ENCODE measurements around the gene PPP1R26. TPM values are rescaled to one million over a fixed set of nuclear protein-coding genes. Genes with fewer than 3 reads are reported as not detected.

The PPP1R26 gene
- total and polyA plus RNA-seq, 2 of the 13 experiments (the other 11 are each of a cell fraction or from before 2014, with no cell fraction given): 8.6 to 11.6 TPM

DNA sequence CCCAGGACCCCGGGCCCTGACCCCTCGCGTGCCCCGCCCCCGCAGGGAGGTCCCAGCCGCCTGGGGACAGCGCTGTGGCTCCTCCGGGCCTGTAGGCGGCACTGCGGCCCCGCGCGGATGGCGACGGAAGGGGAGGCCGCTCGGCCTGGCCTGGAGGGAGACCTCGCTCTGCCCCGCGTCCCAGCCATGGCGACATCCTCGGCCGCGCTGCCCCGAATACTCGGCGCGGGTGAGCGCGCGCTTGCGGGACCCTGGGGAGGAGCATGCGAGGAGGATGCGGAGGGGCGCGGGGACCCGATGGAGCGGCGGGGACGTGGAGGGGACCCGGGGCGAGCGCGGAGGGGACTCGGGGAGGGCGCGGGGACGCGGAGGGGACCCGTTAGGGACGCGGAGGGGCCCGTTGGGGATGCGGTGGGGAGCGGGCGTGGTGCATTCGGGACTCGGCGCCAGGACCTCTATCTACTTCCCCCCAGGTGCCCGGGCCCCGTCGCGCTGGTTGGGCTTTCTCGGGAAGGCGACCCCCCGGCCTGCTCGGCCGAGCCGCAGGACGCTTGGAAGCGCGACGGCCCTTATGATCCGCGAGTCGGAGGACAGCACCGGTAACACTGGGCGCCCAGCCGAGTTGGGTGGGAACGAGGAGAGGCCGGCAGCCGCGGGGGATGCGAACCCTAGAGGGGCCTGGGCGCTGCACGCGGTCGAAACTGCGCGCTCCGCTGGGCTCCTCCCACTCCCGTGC is 21.1 kb downstream of the PPP1R26 start, which contains the start of gene MRPS2 (continued):
- TF ChIP-seq TBX2 (CRISPR knock-in tag; IDR thresholded peaks at IDR 0.05; ENCODE audit: borderline replicate concordance) (peak; percentile 43), JUN (CRISPR knock-in tag; IDR thresholded peaks at IDR 0.05) (no peak), ZMYM3 (CRISPR knock-in tag; IDR thresholded peaks at IDR 0.05) (no peak), ZNF354B (CRISPR knock-in tag; IDR thresholded peaks at IDR 0.05) (0 out of 2 replicates have a peak, but pooled peaks have one; percentile 41), CCAR2 (optimal IDR thresholded peaks at IDR 0.05; ENCODE audit: low read depth, low read length) (no peak), ZNF720 (CRISPR knock-in tag; IDR thresholded peaks at IDR 0.05) (no peak), CBX5 (CRISPR knock-in tag; IDR thresholded peaks at IDR 0.05; ENCODE audit: borderline replicate concordance) (peak; percentile 68; the same call in 1 of the 2 replicates), MTF2 (CRISPR knock-in tag; IDR thresholded peaks at IDR 0.05; ENCODE audit: borderline replicate concordance) (no peak; the same call in 1 of the 2 replicates), ZNF781 (CRISPR knock-in tag; IDR thresholded peaks at IDR 0.05; ENCODE audit: borderline replicate concordance, not compliant biosample characterization) (no peak), CEBPG (CRISPR knock-in tag; IDR thresholded peaks at IDR 0.05) (0 out of 2 replicates have a peak, but pooled peaks have one; percentile 13), ZNF766 (CRISPR knock-in tag; IDR thresholded peaks at IDR 0.05; ENCODE audit: borderline replicate concordance) (peak; percentile 52; the same call in 1 of the 2 replicates), ZNF761 (CRISPR knock-in tag; conservative IDR thresholded peaks at IDR 0.05) (peak; percentile 37; the same call in 1 of the 2 replicates), TEAD2 (CRISPR knock-in tag; IDR thresholded peaks at IDR 0.05) (no peak), BORCS8-MEF2B (CRISPR knock-in tag; IDR thresholded peaks at IDR 0.05) (peak; percentile 91), BRD4 (CRISPR knock-in tag; IDR thresholded peaks at IDR 0.05) (peak; percentile 69), CHD2 (IDR thresholded peaks at IDR 0.05; ENCODE audit: low read depth, low read length) (no peak)
- TF ChIP-seq, protein P1, sequence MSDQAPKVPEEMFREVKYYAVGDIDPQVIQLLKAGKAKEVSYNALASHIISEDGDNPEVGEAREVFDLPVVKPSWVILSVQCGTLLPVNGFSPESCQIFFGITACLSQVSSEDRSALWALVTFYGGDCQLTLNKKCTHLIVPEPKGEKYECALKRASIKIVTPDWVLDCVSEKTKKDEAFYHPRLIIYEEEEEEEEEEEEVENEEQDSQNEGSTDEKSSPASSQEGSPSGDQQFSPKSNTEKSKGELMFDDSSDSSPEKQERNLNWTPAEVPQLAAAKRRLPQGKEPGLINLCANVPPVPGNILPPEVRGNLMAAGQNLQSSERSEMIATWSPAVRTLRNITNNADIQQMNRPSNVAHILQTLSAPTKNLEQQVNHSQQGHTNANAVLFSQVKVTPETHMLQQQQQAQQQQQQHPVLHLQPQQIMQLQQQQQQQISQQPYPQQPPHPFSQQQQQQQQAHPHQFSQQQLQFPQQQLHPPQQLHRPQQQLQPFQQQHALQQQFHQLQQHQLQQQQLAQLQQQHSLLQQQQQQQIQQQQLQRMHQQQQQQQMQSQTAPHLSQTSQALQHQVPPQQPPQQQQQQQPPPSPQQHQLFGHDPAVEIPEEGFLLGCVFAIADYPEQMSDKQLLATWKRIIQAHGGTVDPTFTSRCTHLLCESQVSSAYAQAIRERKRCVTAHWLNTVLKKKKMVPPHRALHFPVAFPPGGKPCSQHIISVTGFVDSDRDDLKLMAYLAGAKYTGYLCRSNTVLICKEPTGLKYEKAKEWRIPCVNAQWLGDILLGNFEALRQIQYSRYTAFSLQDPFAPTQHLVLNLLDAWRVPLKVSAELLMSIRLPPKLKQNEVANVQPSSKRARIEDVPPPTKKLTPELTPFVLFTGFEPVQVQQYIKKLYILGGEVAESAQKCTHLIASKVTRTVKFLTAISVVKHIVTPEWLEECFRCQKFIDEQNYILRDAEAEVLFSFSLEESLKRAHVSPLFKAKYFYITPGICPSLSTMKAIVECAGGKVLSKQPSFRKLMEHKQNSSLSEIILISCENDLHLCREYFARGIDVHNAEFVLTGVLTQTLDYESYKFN (CRISPR knock-in tag; conservative IDR thresholded peaks at IDR 0.05): no peak; the same call in 1 of the 2 replicates
- TF ChIP-seq, protein P2, sequence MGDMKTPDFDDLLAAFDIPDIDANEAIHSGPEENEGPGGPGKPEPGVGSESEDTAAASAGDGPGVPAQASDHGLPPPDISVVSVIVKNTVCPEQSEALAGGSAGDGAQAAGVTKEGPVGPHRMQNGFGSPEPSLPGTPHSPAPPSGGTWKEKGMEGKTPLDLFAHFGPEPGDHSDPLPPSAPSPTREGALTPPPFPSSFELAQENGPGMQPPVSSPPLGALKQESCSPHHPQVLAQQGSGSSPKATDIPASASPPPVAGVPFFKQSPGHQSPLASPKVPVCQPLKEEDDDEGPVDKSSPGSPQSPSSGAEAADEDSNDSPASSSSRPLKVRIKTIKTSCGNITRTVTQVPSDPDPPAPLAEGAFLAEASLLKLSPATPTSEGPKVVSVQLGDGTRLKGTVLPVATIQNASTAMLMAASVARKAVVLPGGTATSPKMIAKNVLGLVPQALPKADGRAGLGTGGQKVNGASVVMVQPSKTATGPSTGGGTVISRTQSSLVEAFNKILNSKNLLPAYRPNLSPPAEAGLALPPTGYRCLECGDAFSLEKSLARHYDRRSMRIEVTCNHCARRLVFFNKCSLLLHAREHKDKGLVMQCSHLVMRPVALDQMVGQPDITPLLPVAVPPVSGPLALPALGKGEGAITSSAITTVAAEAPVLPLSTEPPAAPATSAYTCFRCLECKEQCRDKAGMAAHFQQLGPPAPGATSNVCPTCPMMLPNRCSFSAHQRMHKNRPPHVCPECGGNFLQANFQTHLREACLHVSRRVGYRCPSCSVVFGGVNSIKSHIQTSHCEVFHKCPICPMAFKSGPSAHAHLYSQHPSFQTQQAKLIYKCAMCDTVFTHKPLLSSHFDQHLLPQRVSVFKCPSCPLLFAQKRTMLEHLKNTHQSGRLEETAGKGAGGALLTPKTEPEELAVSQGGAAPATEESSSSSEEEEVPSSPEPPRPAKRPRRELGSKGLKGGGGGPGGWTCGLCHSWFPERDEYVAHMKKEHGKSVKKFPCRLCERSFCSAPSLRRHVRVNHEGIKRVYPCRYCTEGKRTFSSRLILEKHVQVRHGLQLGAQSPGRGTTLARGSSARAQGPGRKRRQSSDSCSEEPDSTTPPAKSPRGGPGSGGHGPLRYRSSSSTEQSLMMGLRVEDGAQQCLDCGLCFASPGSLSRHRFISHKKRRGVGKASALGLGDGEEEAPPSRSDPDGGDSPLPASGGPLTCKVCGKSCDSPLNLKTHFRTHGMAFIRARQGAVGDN (CRISPR knock-in tag; IDR thresholded peaks at IDR 0.05): peak; percentile 78
- TF ChIP-seq, protein P3, sequence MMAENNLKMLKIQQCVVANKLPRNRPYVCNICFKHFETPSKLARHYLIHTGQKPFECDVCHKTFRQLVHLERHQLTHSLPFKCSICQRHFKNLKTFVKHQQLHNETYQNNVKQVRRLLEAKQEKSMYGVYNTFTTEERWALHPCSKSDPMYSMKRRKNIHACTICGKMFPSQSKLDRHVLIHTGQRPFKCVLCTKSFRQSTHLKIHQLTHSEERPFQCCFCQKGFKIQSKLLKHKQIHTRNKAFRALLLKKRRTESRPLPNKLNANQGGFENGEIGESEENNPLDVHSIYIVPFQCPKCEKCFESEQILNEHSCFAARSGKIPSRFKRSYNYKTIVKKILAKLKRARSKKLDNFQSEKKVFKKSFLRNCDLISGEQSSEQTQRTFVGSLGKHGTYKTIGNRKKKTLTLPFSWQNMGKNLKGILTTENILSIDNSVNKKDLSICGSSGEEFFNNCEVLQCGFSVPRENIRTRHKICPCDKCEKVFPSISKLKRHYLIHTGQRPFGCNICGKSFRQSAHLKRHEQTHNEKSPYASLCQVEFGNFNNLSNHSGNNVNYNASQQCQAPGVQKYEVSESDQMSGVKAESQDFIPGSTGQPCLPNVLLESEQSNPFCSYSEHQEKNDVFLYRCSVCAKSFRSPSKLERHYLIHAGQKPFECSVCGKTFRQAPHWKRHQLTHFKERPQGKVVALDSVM (CRISPR knock-in tag; IDR thresholded peaks at IDR 0.05): peak; percentile 86
- TF ChIP-seq, protein P4, sequence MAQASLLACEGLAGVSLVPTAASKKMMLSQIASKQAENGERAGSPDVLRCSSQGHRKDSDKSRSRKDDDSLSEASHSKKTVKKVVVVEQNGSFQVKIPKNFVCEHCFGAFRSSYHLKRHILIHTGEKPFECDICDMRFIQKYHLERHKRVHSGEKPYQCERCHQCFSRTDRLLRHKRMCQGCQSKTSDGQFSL (CRISPR knock-in tag; IDR thresholded peaks at IDR 0.05): 0 out of 2 replicates have a peak, but pooled peaks have one; percentile 61

Data from HepG2 (cell line).